GM12874 (cell line): ENCODE data around the gene DAP.

ENCODE experiments used
- TF ChIP-seq, protein P1 (sequence below): IDR thresholded peaks from 2 replicates; pipeline ENCODE4 v1.5.1; 2011; ENCODE audit warnings: low read depth, mild to moderate bottlenecking, control low read depth, low read length, moderate library complexity; ENCODE audit not compliant: insufficient read depth

DAP gene

DNA sequence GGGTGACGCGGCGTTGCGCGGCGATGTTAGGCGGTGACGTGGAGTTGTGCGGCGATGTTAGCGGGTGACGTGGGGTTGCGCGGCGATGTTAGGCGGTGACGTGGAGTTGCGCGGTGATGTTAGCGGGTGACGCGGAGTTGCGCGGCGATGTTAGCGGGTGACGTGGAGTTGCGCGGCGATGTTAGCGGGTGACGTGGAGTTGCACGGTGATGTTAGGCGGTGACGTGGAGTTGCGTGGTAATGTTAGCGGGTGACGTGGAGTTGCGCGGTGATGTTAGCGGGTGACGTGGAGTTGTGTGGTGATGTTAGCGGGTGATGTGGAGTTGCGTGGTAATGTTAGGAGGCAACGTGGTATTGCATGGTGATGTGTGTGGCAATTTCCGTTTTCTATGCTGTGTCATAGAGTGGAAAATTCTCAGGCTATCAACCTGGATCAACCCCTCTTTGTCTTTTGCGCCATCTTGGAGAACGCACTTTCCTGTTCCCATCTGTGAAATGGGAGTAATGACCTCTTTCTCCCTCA, 121.1 kb downstream of the DAP start:
- TF ChIP-seq, protein P1, sequence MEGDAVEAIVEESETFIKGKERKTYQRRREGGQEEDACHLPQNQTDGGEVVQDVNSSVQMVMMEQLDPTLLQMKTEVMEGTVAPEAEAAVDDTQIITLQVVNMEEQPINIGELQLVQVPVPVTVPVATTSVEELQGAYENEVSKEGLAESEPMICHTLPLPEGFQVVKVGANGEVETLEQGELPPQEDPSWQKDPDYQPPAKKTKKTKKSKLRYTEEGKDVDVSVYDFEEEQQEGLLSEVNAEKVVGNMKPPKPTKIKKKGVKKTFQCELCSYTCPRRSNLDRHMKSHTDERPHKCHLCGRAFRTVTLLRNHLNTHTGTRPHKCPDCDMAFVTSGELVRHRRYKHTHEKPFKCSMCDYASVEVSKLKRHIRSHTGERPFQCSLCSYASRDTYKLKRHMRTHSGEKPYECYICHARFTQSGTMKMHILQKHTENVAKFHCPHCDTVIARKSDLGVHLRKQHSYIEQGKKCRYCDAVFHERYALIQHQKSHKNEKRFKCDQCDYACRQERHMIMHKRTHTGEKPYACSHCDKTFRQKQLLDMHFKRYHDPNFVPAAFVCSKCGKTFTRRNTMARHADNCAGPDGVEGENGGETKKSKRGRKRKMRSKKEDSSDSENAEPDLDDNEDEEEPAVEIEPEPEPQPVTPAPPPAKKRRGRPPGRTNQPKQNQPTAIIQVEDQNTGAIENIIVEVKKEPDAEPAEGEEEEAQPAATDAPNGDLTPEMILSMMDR, result no peak

DNA sequence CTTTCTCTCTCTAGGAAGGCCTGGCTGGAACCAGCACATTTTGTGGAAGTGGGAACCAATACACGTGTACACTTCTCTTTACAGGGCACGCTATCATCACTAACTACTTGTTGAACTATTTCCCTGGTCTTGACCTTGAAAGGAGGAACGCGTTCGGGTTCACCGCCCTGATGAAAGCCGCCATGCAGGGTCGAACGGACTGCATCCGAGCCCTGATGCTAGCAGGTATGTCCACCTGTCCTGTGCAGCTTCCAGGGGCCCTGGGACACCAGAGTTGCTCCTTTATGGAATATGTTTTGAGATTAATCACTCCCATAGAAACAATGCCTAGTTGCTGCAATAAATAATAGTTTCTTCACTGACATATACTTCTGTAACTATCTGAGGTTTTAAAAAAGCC, 123.1 kb downstream of the DAP start:
- TF ChIP-seq, protein P1, result no peak

DNA sequence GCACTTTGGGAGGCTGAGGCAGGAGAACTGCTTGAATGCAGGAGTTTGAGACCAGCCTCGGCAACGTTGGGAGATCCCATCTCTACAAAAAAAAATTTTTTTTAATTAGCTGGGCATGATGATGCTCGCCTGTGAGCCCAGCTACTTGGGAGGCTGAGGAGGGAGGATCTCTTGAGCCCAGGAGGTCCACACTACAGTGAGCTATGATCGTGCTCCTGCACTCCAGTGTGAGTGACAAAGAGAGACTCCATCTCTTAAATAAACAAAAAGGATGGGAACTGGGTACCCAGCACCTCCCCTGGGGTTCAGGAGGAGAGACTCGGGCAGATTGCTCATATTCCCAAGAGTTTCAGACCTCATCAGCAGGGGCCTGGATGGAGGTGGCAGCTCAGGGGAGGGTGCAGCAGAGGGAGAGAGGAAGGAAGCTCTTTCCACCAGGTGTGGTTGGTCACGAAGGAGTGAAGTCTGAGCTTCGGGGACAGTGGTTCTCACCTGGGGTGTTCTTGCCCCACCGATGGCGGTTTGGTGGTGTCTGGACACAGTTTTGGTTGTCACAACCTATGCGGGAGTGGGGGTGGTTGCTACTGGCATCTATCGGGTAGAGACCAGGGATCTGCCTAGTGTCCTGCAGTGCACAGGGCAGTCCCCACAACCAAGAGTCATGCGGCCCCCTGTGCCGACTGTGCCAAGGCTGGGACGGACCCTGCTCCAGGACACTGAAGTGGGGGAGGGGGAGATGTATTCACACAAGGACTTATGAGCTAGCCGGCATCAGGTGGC, 124.5 kb downstream of the DAP start:
- TF ChIP-seq, protein P1, result no peak

DNA sequence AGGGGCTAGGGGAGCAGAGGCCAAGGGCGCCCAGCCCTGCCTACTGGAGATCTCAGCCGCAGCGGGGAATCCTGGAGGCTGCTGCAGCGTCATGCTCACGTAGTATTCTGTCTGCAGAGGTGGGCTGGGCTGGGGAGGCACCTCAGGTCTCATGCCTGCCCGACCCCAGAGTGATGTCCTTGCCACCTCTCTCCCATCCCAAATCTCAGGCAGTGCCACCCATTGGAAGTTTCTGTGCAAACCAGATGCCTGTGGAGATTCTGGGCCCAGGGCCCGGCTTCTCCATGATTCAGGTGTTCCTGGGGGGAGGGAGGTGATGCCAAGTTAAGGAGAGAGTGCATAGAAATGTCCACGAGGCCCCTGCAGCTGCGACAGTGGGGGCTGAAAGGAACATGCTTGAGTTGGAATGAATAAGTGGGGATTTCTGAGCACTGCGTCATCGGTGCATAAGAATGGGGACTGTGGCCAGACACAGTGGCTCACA, 125.1 kb downstream of the DAP start:
- TF ChIP-seq, protein P1, result no peak

DNA sequence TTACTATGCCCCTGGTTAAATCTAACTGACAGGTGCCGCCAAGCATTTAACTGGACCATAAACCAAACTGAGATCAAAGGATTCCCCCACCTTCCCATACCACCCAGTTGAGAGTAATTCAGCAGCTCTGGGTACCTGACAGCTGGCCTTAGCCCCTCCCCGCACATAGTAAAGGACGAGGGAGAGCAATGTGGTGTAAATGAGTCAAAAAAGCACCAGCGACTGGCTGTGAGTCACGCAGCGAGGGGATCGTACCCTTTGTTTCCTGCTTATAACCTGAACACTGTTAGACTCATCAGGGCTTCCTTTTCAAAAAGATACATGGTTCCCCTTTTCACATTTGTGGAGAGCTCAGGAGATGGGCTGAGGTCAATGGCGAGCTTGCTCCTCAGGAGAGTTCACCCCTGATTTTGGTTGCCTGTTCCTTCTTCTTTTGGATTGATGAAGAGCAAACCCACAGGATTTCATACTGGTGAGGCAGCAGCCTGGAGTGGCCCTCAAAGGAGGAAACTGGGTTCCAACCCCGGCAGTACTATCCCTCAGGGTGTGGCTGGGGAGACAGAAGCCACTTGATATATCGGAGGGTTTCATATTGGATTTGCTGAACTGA, 125.7 kb downstream of the DAP start:
- TF ChIP-seq, protein P1, result no peak

DNA sequence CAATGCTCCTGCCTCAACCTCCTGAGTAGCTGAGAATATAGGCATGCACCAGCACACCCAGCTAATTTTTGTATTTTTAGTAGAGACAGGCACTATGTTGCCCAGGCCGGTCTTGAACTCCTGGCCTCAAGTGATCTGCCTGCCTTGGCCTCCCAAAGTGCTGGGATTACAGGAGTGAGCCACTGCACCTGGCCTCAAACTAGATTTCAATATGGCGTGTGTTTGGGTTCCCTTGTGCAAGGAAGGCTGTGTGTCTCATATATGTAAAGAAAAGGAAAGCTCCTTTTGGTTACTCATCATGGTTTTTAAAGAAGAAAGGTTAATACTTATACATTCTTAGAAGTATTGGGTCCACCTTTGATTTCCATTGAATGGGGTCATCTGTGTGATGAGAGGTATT, 126.5 kb downstream of the DAP start:
- TF ChIP-seq, protein P1, result no peak

DNA sequence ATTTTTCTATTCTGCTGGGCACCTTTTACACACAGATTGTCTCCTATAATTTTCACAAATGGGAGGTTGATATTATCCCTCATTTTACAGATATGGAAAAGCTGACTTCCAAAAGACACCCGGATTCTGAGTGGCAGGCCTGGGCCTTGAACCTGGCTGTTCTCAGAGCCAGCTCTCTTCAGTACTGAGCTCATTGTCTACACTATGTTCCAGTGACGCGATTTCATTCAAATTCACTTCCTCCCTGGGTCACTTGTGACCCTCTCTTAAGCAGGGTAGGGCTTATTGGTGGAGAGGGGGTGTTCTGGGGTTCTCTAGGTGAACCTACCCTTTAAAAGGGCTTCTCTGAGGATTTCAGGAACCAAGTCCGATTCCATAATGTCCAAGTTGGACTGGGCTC, 127.0 kb downstream of the DAP start:
- TF ChIP-seq, protein P1, result no peak
